Kidney glomerular epithelial cell (primary cell): ENCODE measurements around the gene PPP1R15B.

Experiments used
- DNase-seq: peaks from one replicate; lab custom pipeline; 2025; lab: John Stamatoyannopoulos, UW

The PPP1R15B gene

DNA sequence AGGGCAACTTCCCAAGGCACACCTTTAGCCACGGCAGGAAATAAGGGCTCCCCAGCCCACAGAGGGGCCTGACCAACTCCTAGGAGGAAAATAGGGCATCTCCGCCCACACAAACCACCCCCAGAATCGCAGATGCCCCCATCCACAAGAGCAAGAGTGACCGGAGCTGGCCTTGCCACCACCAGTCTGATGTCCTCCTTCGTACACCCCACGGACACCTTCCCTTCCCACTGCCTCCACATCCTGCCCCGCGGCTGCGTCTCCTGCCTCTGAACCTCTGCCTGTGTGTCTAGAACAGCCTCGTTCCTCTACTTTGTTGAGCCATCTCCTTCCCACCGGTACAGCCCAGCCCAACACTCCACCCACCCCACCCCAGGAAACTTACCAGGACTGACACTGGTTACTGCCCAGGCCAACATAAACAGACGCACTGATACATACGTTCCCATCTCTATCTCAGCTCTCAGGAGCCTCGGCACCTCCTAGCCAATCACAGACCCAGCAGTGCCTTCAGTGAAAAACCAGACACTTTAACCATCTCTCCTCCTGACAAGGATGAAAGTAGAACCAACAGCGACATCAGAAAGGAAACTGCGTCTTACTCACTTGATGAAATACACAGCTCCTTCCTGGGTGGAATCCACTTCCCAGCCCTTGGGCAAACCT is 44.3 kb downstream of the PPP1R15B start:
- DNase-seq = no peak

GRCh38 chr1:204366759-204367158 is 44.9 kb downstream of the PPP1R15B start:
- no peak for DNase-seq

- DNase-seq = peak; percentile 15
Measured at GRCh38 chr1:204363335-204364114, 48.1 kb downstream of the PPP1R15B start.

- DNase-seq = no peak
Measured at GRCh38 chr1:204362984-204363334, 48.7 kb downstream of the PPP1R15B start.

GRCh38 chr1:204361781-204362180 is 49.8 kb downstream of the PPP1R15B start:
- no peak for DNase-seq

DNA sequence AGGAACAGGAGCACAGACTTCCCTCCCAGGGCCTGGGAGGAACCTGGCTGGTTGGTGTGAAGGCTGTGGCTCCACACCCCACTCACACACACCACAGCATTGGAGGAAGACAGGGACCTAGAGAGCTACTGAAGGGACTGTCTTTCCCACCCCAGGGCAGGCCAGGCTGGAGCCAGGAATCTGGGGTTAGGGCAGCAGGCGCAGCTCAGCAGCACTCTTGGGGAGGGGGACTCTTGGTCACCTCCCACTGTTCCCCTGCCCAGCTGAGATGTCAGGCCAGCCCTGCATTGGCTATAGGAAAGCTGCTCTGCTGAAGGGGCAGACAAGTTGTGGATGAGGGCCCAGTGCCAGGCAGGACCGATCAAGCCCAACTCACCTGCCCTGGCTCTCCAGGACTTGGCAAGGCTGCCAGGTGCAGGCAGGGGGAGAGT is 50.3 kb downstream of the PPP1R15B start:
- no peak for DNase-seq

DNA sequence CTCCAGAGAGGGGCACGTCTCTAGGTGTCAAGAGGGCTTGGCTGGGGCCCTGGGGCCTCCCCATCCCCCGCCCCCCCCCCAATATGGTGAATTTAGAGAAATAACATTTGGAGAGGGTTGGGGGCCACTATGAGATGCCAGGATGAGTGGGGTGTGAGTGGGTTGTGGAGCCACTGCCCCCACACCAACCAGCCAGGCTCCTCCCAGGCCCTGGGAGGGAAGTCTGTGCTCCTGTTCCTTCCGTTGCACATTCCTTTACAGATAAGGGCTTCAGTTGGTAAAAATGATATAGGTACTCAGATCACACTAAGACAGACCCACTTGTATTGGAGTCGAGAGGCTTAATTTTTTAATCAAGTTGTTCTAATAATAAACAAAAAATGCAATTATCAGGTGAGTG is 51.3 kb downstream of the PPP1R15B start:
- no peak for DNase-seq

GRCh38 chr1:204359474-204360255 is 52.0 kb downstream of the PPP1R15B start, which contains the start of gene PLEKHA6:
Gene PLEKHA6 (minus strand): TSS chr1:204359929. CDS start chr1:204273727, 86,202 bp downstream.
- peak; percentile 27 for DNase-seq

GRCh38 chr1:204359131-204359473 is 52.5 kb downstream of the PPP1R15B start:
- DNase-seq = no peak

DNA sequence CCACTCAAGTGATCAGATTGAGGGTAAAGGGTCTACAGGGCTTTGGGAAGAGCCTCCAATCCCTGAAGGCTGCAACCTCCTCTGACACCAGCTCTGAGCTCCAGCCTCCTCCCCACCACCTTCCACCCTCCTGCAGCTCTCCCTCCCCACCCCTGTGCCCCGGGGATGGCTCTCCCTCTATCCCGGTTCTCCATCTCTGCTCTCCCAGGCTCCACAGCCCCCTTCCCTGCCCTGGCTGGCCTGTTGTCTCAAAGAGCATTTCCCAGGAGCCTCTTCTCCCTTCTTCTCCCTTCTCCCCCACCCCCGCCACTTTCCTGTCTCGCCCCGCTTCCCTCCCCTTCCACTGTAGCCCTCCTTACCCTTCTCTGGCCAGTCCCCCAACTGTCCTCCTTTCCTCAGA is 53.0 kb downstream of the PPP1R15B start:
- DNase-seq = no peak

GRCh38 chr1:204357551-204358490 is 53.8 kb downstream of the PPP1R15B start:
- no peak for DNase-seq

DNA sequence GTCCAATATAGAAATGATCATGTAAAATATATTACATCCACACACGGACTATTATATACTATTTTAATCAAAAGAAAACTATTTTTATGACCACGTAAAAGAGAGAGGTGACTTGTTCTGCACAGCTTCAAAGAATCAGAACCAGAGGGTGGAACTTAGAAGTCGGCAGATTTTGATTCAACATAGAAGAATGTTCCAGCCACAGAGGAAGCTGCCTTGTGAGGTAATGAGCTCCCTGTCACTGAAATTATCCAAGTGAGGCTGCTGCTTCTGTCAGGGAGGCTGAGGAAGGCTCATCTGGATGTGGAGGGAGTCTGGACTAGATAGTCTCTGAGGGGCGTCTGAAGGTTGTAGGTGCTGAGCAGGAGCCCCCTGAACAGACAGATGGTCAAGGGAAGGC is 54.6 kb downstream of the PPP1R15B start:
- no peak for DNase-seq

GRCh38 chr1:204355913-204356312 is 55.7 kb downstream of the PPP1R15B start:
- no peak for DNase-seq

DNA sequence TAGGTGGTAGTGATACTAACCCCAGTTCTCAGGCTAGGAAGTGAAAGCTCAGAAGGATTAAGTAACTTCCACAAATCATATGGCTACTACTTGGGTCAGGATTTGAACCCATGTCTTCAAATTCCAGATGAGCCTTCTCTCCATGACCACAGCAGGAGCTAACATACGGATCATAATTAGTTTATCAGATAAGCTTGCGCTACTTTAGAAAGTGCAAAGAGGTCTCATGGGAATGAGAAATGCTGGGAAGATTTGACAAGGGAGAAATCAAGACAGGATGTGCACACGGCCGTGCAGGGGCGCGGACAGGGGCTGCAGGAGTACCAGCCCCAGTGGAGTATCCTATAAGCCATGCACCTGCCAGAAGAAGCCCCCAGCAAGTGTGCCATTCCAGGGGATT is 57.0 kb downstream of the PPP1R15B start:
- DNase-seq = no peak
